Stimulated activated naive CD8-positive, alpha-beta T cell treated with anti-CD3 and anti-CD28 coated beads, Interleukin-15, Interleukin-2, amounts not matched to agents 100 ng/mL and 50 ng/mL, for 24 hours (primary cell): ENCODE measurements around the gene CDKAL1.

Experiments
- H3K27ac Mint-ChIP-seq: one replicate; pipeline ENCODE4 v1.8.0; 2021; ENCODE audit warnings: mild to moderate bottlenecking, mixed read lengths
- H3K27me3 Mint-ChIP-seq: one replicate; pipeline ENCODE4 v1.8.0; 2021; ENCODE audit warnings: mixed read lengths
- H3K36me3 Mint-ChIP-seq: one replicate; pipeline ENCODE4 v1.8.0; 2021; ENCODE audit warnings: low read depth, mixed read lengths
- H3K4me1 Mint-ChIP-seq: one replicate; pipeline ENCODE4 v1.8.0; 2021; ENCODE audit warnings: low read depth, mixed read lengths
- H3K4me3 Mint-ChIP-seq: one replicate; pipeline ENCODE4 v1.8.0; 2021; ENCODE audit warnings: mild to moderate bottlenecking, mixed read lengths
- H3K9me3 Mint-ChIP-seq: one replicate; pipeline ENCODE4 v1.8.0; 2021; ENCODE audit warnings: mixed read lengths

The CDKAL1 gene

GRCh38 chr6:21265730-21266044, 731.4 kb downstream of the CDKAL1 start:
- Mint-ChIP-seq H3K27ac (peak overlapping the region; percentile 57), H3K4me1 (peaks cover 21% of the 10 kb centered on the region), H3K9me3 (no peaks in the 10 kb centered on the region), H3K4me3 (no peak overlapping the region), H3K27me3 (peaks cover 4% of the 10 kb centered on the region), H3K36me3 (no peaks in the 10 kb centered on the region)

- H3K4me1 Mint-ChIP-seq, result peaks cover under 1% of the 10 kb centered on the region
- peaks cover 4% of the 10 kb centered on the region for H3K27me3 Mint-ChIP-seq
- no peak overlapping the region for H3K4me3 Mint-ChIP-seq
- no peaks in the 10 kb centered on the region for H3K9me3 Mint-ChIP-seq
- H3K36me3 Mint-ChIP-seq, result no peaks in the 10 kb centered on the region
- H3K27ac Mint-ChIP-seq, result no peak overlapping the region
Measured at GRCh38 chr6:21270636-21271201, 736.5 kb downstream of the CDKAL1 start.

- no peaks in the 10 kb centered on the region for H3K9me3 Mint-ChIP-seq
- H3K4me1 Mint-ChIP-seq, result no peaks in the 10 kb centered on the region
- H3K27ac Mint-ChIP-seq, result no peak overlapping the region
- H3K4me3 Mint-ChIP-seq, result no peak overlapping the region
- peaks cover 4% of the 10 kb centered on the region for H3K27me3 Mint-ChIP-seq
- H3K36me3 Mint-ChIP-seq, result no peaks in the 10 kb centered on the region
Measured at GRCh38 chr6:21271428-21272155, 737.3 kb downstream of the CDKAL1 start.

- Mint-ChIP-seq H3K36me3 (no peaks in the 10 kb centered on the region), H3K4me1 (no peaks in the 10 kb centered on the region), H3K4me3 (no peak overlapping the region), H3K9me3 (no peaks in the 10 kb centered on the region), H3K27me3 (peaks cover 4% of the 10 kb centered on the region), H3K27ac (no peak overlapping the region)
Measured at GRCh38 chr6:21273451-21273850, 739.2 kb downstream of the CDKAL1 start.

GRCh38 chr6:21274851-21275250, 740.6 kb downstream of the CDKAL1 start:
- Mint-ChIP-seq H3K36me3 (no peaks in the 10 kb centered on the region), H3K27ac (no peak overlapping the region), H3K27me3 (peaks cover 3% of the 10 kb centered on the region), H3K9me3 (no peaks in the 10 kb centered on the region), H3K4me3 (no peak overlapping the region), H3K4me1 (no peaks in the 10 kb centered on the region)

- H3K27me3 Mint-ChIP-seq, result no peaks in the 10 kb centered on the region
- no peaks in the 10 kb centered on the region for H3K9me3 Mint-ChIP-seq
- no peaks in the 10 kb centered on the region for H3K36me3 Mint-ChIP-seq
- H3K27ac Mint-ChIP-seq, result no peak overlapping the region
- no peak overlapping the region for H3K4me3 Mint-ChIP-seq
- no peaks in the 10 kb centered on the region for H3K4me1 Mint-ChIP-seq
Measured at GRCh38 chr6:21277601-21278374, 743.5 kb downstream of the CDKAL1 start.

- Mint-ChIP-seq H3K36me3 (no peaks in the 10 kb centered on the region), H3K4me1 (no peaks in the 10 kb centered on the region), H3K27ac (no peak overlapping the region), H3K4me3 (no peak overlapping the region), H3K9me3 (no peaks in the 10 kb centered on the region), H3K27me3 (no peaks in the 10 kb centered on the region)
Measured at GRCh38 chr6:21278375-21278745, 744.1 kb downstream of the CDKAL1 start.

GRCh38 chr6:21279619-21280018, 745.4 kb downstream of the CDKAL1 start:
- H3K4me3 Mint-ChIP-seq, result no peak overlapping the region
- H3K9me3 Mint-ChIP-seq, result no peaks in the 10 kb centered on the region
- no peaks in the 10 kb centered on the region for H3K36me3 Mint-ChIP-seq
- H3K27me3 Mint-ChIP-seq, result no peaks in the 10 kb centered on the region
- H3K27ac Mint-ChIP-seq, result no peak overlapping the region
- H3K4me1 Mint-ChIP-seq, result no peaks in the 10 kb centered on the region

- Mint-ChIP-seq H3K36me3 (no peaks in the 10 kb centered on the region), H3K27me3 (peaks cover 5% of the 10 kb centered on the region), H3K27ac (no peak overlapping the region), H3K4me3 (no peak overlapping the region), H3K9me3 (no peaks in the 10 kb centered on the region), H3K4me1 (no peaks in the 10 kb centered on the region)
Measured at GRCh38 chr6:21281366-21281765, 747.1 kb downstream of the CDKAL1 start.
